Measurements from ENCODE around the gene LRMDA. TPM values are rescaled to one million over a fixed set of nuclear protein-coding genes. Genes with fewer than 3 reads are reported as not detected.

The LRMDA gene
- total RNA-seq, 2 donors from 2014 or later, result 14.4 to 18.0 TPM

DNA sequence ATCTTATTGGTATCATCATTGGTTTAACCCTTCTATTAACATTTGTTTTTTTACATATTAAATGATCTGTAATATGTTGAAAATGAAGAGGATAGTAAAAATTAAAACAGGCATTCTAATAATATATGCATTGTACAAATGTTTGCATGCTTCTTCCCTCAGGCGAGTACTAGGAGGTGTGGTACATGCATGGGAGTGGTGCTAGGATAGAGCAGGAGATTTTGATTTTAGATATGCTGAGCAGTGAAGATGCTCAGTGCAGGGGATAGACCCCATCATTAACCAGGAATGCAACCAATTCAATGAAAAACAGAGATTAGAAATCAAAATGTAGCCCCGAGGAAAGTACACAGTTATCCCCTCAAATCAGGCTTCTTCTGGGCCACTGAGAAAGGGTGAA lies 916.4 kb downstream of the LRMDA start:
- DNase-seq (ENCODE audit: low spot score), result no peak
- intact Hi-C loops (cut with DNase I), result no loop called here

DNA sequence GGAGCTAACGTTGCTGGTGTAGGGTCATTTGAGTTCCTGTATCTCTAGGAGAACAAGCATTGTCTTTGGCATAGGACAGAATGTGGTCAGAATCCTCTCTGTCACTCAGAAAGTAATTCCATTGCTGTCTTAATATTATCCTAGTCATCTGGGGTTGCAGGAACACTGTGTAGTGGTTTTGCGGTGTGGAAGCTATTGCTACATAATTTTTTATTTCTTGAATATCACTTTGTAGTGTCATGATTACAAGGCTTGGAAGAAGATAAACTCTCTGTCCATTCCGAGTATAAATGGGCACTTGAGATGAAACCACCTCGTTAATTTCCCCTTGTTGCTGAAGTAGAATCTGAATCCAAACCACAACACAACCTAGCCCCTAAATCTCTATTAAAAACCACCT lies 919.2 kb downstream of the LRMDA start:
- intact Hi-C loops (cut with DNase I), result no loop called here
- no peak for DNase-seq (ENCODE audit: low spot score)

DNA sequence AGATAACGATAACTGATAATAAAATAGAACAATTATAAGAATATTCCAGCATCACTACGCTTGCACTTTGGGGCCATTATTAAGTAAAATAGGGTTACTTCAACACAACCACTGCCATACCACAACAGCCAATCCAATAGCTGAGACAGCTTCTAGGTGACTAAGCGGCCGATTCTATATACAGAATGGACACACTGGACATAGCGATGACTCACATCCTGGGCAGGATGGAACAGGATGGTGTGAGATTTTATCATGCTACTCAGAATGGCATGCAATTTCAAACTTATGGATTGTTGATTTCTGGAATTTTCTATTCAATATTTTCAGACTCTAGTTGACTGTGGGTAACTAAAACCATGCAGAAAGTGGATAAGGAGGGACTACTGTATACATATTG lies 920.9 kb downstream of the LRMDA start:
- intact Hi-C loops (cut with DNase I), result no loop called here
- DNase-seq (ENCODE audit: low spot score), result no peak

DNA sequence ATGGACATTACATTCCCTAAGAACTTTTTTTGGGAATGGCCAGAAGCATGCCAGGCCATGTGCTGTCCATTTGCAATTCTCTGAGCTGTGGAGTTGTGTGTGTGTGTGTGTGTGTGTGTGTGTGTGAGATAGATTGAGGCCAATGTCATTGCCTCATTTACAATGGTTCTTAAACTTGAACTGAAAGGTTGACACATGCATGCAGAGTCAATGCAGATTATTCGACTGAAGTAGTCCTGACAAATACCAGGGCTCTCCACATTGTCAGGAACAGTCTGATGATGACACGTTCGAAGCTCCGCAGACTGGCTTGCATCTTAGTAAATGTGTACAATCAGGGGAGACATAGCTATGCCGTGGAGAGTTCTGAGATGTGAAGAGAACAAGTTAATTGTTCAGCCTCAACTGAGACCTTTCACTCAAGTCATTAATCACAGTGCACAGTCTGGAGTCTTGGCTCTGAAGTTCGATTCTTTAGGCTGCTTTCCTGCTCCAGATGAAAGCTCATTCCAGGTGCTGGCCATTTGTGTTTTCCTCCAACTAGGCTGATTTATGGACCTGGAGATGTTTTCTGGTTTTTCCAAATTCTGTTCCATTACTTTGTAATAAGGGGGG lies 921.9 kb downstream of the LRMDA start:
- intact Hi-C loops (cut with DNase I), result no loop called here

DNA sequence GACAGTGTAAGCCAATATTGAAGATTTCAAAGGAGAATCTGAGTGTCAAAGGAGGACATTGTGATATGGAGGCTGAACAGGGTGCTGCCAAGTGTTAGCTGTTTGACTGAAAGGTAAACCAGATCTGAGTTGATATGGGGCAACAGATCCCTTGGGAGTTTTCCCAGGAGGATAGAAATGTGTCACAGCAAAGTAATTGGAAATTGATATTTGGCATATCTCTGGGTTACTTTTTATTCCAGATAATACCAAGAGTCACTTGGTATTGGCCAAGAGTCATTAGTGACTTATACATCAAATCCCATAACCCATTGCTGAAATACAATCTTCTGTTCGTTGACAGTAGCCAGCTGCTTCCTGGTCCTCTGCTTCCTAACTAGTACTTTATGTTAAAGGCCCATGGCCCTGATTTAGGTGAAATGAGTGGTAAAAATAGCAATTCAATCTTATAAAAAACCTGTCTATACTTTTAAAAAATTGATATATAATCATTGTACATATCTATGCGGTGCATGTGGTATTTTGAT lies 922.9 kb downstream of the LRMDA start:
- no peak for DNase-seq (ENCODE audit: low spot score)
- intact Hi-C loops (cut with DNase I), result no loop called here

More for the DNA sequence above, 921.9 kb downstream of the LRMDA start:
- no peak for DNase-seq (ENCODE audit: low spot score)

DNA sequence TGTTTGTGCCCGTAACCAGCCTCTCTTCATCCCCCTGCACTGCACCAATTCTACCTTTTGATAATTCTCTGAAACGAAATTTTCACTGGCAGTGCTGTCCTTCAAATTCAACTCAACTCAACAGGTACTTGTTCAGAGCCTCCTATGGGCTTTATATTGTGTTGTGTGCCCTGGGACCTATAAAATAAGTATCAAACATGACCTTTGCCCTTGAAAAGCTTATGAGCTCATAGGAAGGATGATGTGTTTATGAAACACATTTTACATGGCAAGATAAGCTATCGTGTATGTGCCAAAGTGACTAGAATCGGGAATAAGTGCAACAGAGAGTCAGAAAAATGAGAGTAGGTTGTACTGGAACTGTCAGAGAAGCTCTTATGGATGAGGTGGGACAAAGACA lies 923.5 kb downstream of the LRMDA start:
- no peak for DNase-seq (ENCODE audit: low spot score)
- intact Hi-C loops (cut with DNase I), result no loop called here

DNA sequence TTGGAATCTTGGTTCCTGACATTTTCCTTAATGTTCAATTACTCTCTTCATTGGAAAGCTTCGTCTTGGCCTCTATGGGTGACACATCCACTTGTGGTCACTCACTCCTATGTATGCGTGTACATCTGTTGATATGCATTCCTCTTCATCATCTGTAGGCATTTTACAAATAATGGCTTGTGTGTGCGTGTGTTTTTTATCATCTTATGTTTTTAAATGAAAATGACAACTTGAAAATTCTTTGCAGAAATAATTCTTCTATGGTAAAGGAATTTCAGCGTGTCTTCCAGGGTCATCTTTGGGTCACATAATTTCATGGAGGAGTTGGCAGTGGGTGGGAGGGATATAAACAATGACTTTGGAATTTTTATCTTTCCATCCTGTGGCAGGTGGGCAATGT lies 925.1 kb downstream of the LRMDA start:
- intact Hi-C loops (cut with DNase I), result no loop called here
- no peak for DNase-seq (ENCODE audit: low spot score)

DNA sequence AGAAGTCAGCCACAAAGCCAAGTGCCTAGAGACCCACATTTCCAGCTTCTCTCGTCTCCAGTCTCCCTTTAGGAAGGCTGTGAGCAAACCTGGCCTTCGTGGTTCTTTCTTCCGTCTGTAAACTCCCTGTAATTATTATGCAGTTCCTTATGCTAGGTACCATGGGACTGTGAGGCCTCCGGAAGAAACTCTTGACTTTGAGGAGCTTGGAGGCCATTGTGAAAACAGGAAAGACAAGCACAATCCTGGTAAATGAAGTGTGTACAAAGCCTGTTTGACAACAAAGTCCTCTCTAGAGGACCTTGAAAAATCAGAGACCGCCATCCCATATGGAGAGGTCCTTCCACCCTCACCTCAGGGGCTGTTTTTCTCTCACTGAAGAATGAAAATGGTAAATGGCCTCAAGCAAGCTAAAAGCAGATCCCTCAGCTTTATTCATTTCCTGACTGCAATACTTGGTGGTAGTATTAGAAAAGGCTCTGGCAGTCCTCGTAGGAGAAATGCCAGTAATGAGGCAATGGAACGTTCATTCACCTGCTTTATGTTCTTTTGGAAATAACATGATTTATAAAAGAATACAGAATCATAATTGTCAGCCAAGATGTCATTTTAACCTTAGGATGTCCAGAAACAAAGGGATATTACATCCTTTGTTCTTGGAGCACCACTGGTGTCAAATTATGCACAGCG lies 926.4 kb downstream of the LRMDA start:
- intact Hi-C loops (cut with DNase I), result no loop called here
- no peak for DNase-seq (ENCODE audit: low spot score)

DNA sequence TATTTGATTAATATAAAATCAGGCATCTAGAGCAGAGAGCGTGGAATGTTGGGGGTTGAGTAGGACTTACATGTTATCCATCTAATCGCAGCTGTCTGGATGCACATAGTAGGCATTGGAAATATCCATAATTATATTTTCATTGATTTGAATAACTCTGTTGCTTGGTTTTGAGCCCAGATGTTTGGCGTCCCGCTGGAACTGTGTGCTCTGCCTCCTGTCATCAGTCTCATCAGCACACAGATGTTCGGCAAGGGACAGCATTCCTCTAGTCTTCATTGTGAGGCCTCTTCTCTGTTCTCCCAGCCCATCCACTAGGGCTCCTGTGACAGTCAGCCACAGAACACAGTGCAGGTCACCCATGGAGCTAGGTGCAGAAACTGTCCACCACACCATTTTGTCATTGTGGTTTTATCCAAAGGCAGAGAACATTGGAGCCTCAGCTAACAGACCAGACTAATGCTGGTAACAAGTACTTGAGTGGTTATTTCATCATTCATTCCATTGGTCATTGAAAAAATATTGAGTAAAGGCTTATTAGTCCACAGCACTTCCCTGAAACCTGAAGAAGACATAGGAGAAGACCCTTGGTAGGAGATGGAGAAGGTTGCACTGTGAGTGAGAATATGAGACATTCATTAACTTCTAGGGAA lies 927.4 kb downstream of the LRMDA start:
- intact Hi-C loops (cut with DNase I), result no loop called here
- no peak for DNase-seq (ENCODE audit: low spot score)

DNA sequence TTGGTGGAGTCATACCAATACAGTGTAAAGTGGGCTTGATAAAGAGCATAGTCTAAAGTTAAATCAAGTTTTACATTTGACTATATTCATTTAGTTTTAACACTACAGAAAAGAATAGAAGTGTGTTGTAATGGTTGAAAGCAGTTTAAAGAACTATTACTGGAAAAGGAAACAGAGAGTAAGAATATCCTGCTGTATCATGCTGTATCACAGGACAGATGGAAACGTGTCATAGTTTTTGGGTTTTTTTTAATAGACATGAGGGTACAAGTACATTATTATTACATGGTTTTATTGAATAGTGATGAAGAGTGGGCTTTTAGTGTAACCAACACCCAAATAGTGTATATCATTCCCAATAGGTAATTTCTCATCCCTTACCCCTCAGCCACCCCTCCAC lies 944.3 kb downstream of the LRMDA start:
- intact Hi-C loops (cut with DNase I), result no loop called here

DNA sequence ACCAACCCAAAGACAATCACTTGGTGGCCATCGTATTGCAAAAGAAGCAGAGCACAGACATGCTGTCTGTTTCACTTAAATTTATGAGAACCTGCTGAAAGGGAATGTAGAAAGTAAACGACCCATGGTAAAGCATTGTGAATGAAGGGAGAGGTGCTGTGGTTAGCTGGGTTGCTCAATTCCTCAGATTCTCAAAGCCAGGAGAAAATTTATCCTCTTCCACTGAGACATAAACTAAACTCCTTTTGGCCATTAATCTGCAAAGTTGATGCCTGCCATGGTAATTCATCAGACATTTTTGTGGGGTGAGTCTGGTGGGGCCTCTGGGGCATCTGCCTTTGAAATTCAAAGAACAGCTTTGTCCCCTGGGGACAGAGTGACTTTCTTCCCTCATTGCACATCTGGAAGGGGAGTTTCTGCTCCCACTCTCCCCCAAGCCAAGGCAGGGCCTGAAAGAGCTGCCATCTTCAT lies 951.0 kb downstream of the LRMDA start:
- no peak for DNase-seq (ENCODE audit: low spot score)
- intact Hi-C loops (cut with DNase I), result loop anchor here in 1 of 2 donors (10.0 kb wide), 1 partner anchor 48 kb away; no protein-coding TSS in a partner anchor

More for the DNA sequence above, 944.3 kb downstream of the LRMDA start:
- DNase-seq (ENCODE audit: low spot score), result no peak

DNA sequence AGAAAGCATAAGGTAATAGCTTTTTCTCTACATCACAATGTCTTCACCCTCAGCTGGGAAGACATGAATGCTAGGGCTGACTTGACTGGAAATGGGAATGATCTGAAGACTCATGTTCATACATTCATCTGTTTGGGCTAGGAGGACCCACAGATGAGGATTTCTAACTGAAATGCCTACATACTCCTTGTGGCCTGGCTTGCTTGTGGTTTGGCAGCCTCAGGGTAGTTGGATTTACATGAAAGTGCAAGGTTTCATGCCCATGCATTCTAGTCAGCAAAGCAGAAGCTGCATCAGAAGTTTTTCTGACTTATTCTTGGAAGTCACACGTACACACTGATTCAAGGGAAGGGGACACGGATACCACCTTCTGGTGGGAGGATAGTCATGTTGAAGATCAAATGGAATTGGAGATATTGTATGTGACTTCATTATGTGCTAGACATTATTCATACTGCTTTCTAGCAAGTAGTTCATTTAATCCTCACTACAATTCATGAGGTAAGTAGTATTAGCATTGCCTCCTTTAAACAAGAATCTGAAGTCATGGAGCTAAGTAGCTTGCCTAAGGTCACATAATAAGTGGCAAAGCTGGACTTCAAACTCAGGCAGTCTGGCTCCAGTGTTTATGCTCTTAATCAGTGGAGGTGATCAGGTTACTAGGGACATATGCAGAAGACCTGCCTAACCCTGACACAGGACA lies 957.0 kb downstream of the LRMDA start:
- intact Hi-C loops (cut with DNase I), result loop anchor here in 1 of 2 donors (10.0 kb wide), 1 partner anchor 54 kb away; no protein-coding TSS in a partner anchor
- no peak for DNase-seq (ENCODE audit: low spot score)

DNA sequence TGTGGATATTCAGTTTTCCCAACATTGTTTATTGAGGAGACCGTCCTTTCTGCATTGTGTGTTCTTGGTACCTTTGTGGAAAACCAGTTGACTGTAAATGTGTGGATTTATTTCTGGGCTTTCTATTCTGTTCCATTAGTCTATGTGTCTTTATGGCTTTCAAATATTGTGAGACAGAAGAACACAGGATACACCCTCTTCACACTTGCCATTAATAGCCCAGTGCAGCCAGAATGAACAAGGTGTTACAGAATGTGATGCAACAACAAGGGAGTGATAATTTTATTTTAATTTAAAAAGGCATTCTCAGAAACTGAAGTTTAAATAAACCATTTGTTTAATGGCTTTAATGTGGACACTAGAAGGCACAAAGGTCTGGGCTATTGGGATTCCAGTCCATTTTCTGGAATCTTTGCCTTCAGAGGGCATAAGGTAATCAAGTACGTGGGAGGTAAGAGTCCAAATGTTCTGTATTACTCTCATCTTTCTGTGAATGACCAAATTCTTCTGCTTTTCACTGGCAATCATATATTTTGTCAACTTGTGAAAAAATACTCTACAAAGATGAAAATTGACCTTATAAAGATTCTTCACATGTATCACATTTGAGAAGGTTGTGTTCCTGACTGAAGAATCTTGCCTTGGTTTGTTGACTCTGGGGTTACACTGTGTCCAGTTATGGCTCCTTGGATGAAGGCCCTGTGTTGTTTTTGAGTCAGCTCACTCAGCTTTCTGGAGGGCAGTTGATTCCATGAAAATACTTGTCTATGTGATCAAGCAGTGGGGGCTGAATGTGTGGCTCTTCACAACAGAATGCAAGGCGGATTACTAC lies 962.7 kb downstream of the LRMDA start:
- intact Hi-C loops (cut with DNase I), result no loop called here

DNA sequence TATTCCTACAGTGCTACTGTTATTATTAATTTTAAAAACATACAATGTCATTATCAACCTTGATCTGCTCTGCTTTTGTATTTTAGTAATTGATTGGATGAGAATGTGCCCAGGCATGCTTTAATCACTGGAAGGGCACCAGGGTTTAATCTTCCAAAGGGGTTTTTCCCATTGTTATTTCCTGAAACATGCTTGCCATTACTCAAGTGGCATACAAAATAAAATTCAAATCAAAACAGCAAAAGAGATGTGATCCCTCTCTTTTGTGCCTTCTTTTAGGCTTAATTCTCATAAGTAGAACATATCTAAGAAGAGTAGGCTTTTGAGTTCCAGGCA lies 963.3 kb downstream of the LRMDA start:
- intact Hi-C loops (cut with DNase I), result no loop called here
- no peak for DNase-seq (ENCODE audit: low spot score)

More for the DNA sequence above, 962.7 kb downstream of the LRMDA start:
- no peak for DNase-seq (ENCODE audit: low spot score)

DNA sequence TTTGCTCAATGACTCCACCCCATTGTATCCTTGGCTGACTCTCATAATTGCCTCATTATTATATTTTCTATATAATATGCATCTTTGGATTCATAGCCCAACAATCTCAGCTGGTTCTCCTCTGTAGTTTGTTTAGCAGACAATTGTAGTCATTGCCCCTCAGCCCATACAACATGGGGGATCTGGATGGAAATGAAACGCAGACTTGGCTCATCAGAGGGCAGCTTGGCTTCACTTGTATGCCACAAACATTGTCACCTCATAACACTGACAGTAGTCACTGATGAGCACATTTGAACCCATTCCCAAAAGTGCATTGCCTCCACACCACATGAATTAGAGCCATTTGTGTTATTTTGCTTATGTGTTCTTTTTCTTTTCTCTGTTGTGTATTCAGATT lies 963.8 kb downstream of the LRMDA start:
- intact Hi-C loops (cut with DNase I), result no loop called here
- no peak for DNase-seq (ENCODE audit: low spot score)

DNA sequence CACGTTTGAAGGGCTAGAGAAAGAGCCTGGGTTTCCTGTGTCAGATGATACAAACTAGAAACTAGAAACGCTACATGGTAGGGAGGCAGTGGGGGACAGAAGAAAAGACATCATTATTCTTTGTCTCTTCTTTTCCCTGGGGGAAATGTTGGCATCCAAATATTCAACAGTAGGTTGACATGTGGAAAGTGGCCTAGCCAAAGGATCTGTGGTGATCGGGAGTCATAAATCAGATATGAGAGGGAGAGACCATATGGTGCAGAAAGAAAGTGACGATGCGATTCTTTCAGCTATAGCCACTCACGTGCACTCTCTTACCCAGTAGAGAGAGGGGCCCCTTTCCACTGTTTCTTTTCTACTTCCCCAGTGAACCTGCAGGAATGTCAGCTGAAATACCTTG lies 964.7 kb downstream of the LRMDA start:
- no peak for DNase-seq (ENCODE audit: low spot score)
- intact Hi-C loops (cut with DNase I), result no loop called here

DNA sequence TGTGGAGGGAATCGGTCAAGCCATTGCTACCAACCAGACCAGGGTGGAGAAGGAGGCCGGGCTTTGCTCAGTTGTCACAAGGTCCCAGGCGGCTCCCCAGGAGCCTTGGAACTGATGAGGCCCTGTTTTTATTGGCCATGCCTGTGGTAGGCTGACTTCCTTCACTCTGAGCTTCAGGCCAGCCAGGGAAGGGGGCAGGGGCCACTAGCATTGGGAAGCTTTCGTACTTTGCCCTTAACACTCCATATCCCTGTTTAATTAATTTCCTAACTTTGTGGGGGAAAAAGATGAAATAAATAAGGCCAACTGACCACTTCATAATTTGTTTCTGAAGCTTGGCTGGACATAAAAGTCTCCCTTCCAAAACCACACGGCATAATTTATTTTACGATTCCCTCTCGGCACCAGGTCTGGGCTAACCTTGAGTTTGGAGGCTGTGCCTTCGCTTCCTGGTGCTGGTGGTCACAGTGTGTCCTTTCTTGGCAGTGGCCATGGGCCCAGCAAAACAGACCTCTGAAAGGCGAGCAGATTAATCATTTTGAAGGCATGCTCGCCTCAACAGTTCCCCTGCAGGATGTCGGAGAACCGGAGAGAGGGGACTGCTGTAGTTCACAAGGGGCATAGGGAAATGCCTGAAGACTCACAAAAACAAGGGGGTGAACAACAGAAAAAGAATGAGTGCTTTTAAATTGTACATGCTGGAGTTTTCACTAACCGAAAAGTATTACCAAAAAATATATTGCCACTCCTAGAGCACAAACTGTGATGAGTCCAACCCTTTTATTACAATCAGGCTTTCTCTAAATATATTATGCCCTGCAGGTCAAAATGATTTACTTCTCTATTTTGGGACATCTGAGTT lies 966.0 kb downstream of the LRMDA start:
- intact Hi-C loops (cut with DNase I), result no loop called here

More for the DNA sequence above, 966.0 kb downstream of the LRMDA start:
- peak; percentile 89 for DNase-seq (ENCODE audit: low spot score)

Measured in posterior vena cava (tissue), 2 donors.